Activated naive CD4-positive, alpha-beta T cell treated with anti-CD3 and anti-CD28 coated beads, Interleukin-2, amount 50 U/mL, for 16 hours (primary cell): ENCODE measurements around the gene CATSPER2.
"Not testable (repeated sequence)": the region's sequence is repeated elsewhere in the genome, so short reads cannot be mapped to it uniquely, and the experiment has no call there.

ENCODE experiments used
- DNase-seq: peaks from one replicate; pipeline ENCODE4 v3.0.0-alpha.2; 2020

CATSPER2 gene

DNA sequence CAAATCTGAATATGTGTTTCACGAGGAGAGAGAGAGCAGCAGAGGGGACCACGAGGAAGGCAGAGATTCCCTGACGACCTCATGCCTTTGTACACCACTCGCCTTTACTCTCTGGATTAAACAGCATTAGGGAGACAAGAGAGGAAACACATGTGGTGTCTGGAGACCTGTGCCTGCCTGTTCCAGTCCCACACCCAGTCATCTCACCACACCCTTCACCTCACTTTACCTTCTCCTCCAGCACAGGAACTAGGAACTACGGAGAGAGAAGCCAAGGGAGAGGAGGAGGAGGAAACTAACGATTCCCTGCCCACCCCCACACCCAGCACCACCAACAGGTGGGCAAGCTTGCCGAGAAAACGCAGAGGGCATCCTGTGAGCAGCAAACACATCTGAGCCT, 55.8 kb downstream of the CATSPER2 start:
- not testable (repeated sequence) for DNase-seq

GRCh38 chr15:43589778-43590466, 58.7 kb downstream of the CATSPER2 start, which contains the start of gene PPIP5K1:
PPIP5K1 (minus strand) TSS chr15:43590208; CDS start chr15:43584504, 5,704 bp downstream.
- not testable (repeated sequence) for DNase-seq
